ENCODE results near the gene CDC42BPA.

The CDC42BPA gene

GRCh38 chr1:226948996-226949395 is 369.3 kb downstream of the CDC42BPA start:
- no peak for DNase-seq (ENCODE audit: low read depth in 2 of 2, low spot score in 1 of 2)

DNA sequence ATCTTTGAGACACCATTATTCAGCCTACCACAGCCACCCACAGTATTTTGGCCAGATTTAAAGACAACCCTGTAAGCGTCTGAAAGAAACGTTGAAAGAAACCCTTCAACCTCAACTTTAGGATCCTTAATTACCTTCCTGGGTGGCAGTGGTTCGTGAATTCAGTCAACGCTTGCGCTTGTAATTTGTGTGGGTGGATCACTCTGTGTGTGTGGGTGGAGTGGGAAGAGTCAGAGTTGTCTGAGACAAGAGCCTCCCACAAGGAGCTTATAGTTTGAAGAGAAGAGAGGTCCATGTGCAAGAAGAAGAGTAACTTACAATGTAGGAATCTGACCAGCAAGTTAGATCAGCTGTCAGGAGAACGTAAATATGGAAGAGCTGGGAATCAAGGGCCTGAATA is 369.8 kb downstream of the CDC42BPA start:
- no peak for DNase-seq (ENCODE audit: low read depth in 2 of 2, low spot score in 1 of 2)

DNA sequence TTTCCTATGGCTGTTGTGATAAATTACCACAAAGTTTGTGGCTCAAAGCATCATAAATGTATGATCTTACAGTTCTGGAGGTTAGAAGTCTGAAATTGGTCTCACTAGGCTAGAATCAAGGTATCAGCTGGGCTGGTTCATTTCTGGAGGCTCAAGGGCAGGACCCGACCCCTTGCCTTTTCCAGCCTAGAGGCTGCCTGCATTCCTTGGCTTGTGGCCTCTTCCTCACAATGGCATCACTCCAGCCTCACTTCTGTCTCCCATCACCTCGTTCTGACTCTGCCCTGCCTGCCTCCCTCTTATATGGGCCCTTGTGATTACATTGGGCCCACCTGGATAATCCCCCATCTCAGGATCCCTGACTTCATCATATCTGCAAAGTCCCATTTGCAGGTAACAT is 370.2 kb downstream of the CDC42BPA start:
- DNase-seq (ENCODE audit: low read depth in 2 of 2, low spot score in 1 of 2): no peak

DNA sequence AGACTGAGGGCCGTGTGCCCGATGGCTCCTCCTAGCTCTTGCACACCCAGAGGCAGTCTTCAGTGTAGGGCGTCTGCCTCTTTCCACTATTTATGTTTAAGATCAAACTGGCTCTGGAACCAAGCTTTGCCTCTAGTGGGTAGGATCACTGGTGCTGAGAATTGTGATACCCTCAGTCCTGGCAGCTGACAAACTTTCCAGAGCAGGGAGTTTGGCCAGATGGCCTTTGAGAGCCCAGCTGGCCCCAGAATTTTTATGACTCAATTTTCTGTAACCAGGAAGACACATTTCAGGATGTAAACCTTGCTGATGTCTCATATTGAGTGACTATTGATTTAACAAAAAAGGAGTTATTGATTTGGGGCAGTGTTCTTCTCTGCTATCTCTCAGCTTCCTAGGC is 371.5 kb downstream of the CDC42BPA start:
- no peak for DNase-seq (ENCODE audit: low read depth in 2 of 2, low spot score in 1 of 2)

- DNase-seq (ENCODE audit: low read depth in 2 of 2, low spot score in 1 of 2): no peak
Measured at GRCh38 chr1:226946285-226946684, 372.0 kb downstream of the CDC42BPA start.

DNA sequence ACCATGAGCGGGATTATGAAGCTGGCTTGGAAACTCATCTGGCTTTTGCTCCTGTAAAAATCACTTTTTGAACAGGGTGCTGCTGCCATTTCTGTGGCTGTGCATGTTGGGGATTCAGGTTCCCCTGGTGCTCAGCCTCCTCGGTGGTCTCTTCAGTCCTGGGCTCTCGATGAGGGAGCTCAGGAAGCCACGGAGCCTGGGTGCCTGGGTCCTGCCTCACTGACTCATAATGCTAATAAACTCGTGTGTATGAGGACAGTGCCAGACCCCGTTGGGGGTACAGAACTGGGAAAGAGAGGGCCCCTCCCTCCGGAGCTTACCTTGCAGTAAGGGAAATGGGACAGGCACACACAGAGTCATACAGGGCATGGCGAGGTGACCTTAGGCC is 372.4 kb downstream of the CDC42BPA start:
- DNase-seq (ENCODE audit: low read depth in 2 of 2, low spot score in 1 of 2): no peak

DNA sequence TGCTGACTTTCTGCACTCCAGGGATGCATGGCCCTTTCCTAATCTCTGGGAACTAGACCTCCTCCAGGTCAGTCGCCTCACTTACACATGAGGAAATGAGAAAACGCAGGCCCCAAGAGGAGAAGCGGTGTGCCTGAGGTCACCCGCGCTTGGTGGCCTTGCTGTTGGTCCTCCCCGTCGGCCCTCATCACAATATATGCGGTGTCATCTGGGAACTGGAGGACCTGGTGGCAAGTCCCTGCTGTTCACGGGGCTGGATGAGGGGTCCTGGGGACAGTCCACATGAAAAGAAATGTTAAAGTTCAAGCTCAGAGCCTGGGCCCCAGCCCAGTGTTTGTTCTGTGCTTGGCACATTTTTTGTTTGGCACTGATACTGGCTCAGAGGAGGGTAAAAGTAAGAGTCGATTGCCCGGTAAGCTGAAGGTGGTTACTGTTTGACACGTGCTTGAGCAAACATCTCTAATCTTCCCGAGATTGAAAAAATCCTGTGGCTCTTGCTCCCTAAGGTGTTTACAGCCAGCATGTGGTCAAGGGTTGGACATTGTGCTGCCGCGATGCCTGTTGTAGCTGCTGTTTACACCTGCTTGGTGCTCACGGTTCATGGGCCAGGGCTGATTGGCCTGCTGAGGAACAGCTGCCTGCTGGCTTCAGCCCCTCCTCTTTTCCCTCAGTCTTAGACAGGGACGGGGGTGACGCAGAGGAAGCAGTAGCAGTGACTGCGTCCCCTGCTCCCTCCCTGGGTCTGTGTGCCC is 373.0 kb downstream of the CDC42BPA start:
- DNase-seq (ENCODE audit: low read depth in 2 of 2, low spot score in 1 of 2): no peak

- DNase-seq (ENCODE audit: low read depth in 2 of 2, low spot score in 1 of 2): no peak
Measured at GRCh38 chr1:226943927-226944326, 374.4 kb downstream of the CDC42BPA start.

DNA sequence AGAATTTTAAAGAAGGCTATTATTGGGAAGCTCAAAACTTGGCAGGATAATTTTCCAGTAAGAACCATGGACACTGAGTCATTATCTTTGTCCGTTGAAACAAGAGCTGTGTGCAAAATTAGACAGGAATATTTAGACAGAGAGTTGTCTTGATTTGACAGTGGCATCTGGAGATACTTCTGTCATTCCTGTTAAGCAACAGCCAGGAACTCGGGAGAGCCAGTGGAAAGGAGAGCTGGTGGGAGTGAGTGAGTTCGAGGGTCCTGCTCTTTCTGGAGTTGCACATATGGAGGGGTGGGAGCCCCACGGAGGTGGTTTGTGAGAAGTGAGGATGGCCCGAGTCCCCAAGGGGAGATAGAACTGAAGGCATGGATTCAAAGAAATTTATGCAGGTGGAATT is 375.1 kb downstream of the CDC42BPA start:
- no peak for DNase-seq (ENCODE audit: low read depth in 2 of 2, low spot score in 1 of 2)

GRCh38 chr1:226942392-226942791 is 375.9 kb downstream of the CDC42BPA start:
- no peak for DNase-seq (ENCODE audit: low read depth in 2 of 2, low spot score in 1 of 2)

GRCh38 chr1:226940806-226941067 is 377.6 kb downstream of the CDC42BPA start:
- no peak for DNase-seq (ENCODE audit: low read depth in 2 of 2, low spot score in 1 of 2)

- DNase-seq (ENCODE audit: low read depth in 2 of 2, low spot score in 1 of 2): peak; percentile 91 to 98
Measured at GRCh38 chr1:226940029-226940805, 378.1 kb downstream of the CDC42BPA start, which contains the start of gene COQ8A. COQ8A (plus strand) TSS chr1:226940294; CDS start chr1:226961386, 21,092 bp downstream.

Data from stimulated activated CD8-positive, alpha-beta memory T cell treated with anti-CD3 and anti-CD28 coated beads, Interleukin-4, amount 100 ng/mL, for 4 hours (primary cell).